Adrenal gland (tissue), 5 donors: ENCODE measurements around the gene GXYLT2.

ENCODE experiments used
- POLR2A ChIP-seq, 2 donors: fragments of 450-650 bp; IDR thresholded peaks; one replicate each; pipeline ENCODE4 v1.6.1; 2017; ENCODE audit warnings: antibody characterized with exemption in 2 of 2, mild to moderate bottlenecking in 2 of 2, moderate library complexity in 1 of 2
- TF ChIP-seq, protein P1 (sequence below), 6 experiments: fragments of 450-650 bp in 4 of 6; fragments of 200-600 bp in 2 of 6; sonication (generic) in 1 of 6; IDR thresholded peaks; 1 replicate in 5 of 6; 2 replicates in 1 of 6; pipeline versions ENCODE4 v1.5.1 to v1.8.0; 2016 to 2021; ENCODE audit warnings: antibody characterized with exemption in 6 of 6, mild to moderate bottlenecking in 2 of 6, moderate library complexity in 1 of 6
- donor health status: DM: no; HTN: no; CAD: no.

DNA sequence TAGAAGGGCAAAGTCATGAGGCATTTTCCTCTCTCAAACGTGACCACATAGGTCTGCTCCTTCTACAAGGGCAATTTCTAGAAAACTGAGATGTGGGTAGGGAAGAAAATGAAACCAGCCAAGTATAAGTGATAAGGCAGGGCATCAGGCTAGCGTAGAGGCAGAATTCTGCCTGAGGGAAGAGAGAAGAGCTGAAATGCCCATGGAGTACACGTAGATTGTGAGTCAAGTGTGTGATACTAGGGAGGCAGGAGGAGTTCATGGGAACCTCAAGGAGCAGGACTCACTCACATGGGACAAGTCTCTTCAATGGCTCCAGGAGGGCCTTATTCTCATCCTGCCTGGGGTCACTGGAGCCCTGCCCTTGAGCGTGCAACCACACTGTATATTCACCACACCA is 73.9 kb downstream of the GXYLT2 start:
- TF ChIP-seq, protein P1, sequence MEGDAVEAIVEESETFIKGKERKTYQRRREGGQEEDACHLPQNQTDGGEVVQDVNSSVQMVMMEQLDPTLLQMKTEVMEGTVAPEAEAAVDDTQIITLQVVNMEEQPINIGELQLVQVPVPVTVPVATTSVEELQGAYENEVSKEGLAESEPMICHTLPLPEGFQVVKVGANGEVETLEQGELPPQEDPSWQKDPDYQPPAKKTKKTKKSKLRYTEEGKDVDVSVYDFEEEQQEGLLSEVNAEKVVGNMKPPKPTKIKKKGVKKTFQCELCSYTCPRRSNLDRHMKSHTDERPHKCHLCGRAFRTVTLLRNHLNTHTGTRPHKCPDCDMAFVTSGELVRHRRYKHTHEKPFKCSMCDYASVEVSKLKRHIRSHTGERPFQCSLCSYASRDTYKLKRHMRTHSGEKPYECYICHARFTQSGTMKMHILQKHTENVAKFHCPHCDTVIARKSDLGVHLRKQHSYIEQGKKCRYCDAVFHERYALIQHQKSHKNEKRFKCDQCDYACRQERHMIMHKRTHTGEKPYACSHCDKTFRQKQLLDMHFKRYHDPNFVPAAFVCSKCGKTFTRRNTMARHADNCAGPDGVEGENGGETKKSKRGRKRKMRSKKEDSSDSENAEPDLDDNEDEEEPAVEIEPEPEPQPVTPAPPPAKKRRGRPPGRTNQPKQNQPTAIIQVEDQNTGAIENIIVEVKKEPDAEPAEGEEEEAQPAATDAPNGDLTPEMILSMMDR (IDR thresholded peaks at IDR 0.05), result no peak
- TF ChIP-seq POLR2A (IDR thresholded peaks at IDR 0.05), result no peak
